Measurements from ENCODE around the gene DDX50. TPM values are rescaled to one million over a fixed set of nuclear protein-coding genes. Genes with fewer than 3 reads are reported as not detected.
A peak's percentile ranks its signal among the peaks of the same experiment; 100 is the strongest.

DDX50 gene
- total RNA-seq, 1 experiment from 2014 or later: 37.1 TPM

- Mint-ChIP-seq H3K4me1 (peaks cover 38% of the 10 kb centered on the region), H3K27ac (no peak overlapping the region), H3K27me3 (ENCODE audit: low read depth) (no peaks in the 10 kb centered on the region), H3K9me3 (no peaks in the 10 kb centered on the region), H3K36me3 (no peaks in the 10 kb centered on the region), H3K4me3 (no peak overlapping the region)
- DNase-seq (ENCODE audit: low spot score) (peak; percentile 28), ATAC-seq (peak; percentile 50)
- ChIA-PET CTCF (no interaction called here), POLR2A (no interaction called here)
- TF ChIP-seq SP1 (CRISPR knock-in tag; conservative IDR thresholded peaks at IDR 0.05): no peak
- no peak for TF ChIP-seq IRF1 (CRISPR knock-in tag; IDR thresholded peaks at IDR 0.05)
- TF ChIP-seq ZNF396 (CRISPR knock-in tag; IDR thresholded peaks at IDR 0.05; ENCODE audit: borderline replicate concordance): no peak
- TF ChIP-seq ERG (CRISPR knock-in tag; IDR thresholded peaks at IDR 0.05): no peak
- TF ChIP-seq ZNF423 (CRISPR knock-in tag; IDR thresholded peaks at IDR 0.05): peak; percentile 97
- TF ChIP-seq NFYB (CRISPR knock-in tag; conservative IDR thresholded peaks at IDR 0.05; ENCODE audit: low read depth): no peak
- TF ChIP-seq ZNF416 (CRISPR knock-in tag; IDR thresholded peaks at IDR 0.05): no peak
These were observed 23.5 kb upstream of the DDX50 start for GRCh38 chr10:68877482-68878110.

- CTCF ChIA-PET: interaction anchor here (0.9 kb wide), 1 partner anchor 19 kb away, joined by 6 read pairs; no protein-coding TSS in a partner anchor
- no peak for TF ChIP-seq AFF4 (CRISPR knock-in tag; IDR thresholded peaks at IDR 0.05; ENCODE audit: borderline replicate concordance)
- TF ChIP-seq NR3C1 (CRISPR knock-in tag; conservative IDR thresholded peaks at IDR 0.05; ENCODE audit: low read depth): no peak
- TF ChIP-seq ZBTB43 (CRISPR knock-in tag; IDR thresholded peaks at IDR 0.05): no peak
- no peak for TF ChIP-seq EMX1 (CRISPR knock-in tag; IDR thresholded peaks at IDR 0.05)
- no peak for TF ChIP-seq ZNF416 (CRISPR knock-in tag; IDR thresholded peaks at IDR 0.05)
- no peak for TF ChIP-seq USF1 (CRISPR knock-in tag; IDR thresholded peaks at IDR 0.05)
- no peak for TF ChIP-seq NR2C2 (CRISPR knock-in tag; IDR thresholded peaks at IDR 0.05)
- TF ChIP-seq ZNF512 (CRISPR knock-in tag; IDR thresholded peaks at IDR 0.05; ENCODE audit: borderline replicate concordance): no peak
- TF ChIP-seq FOXJ3 (CRISPR knock-in tag; IDR thresholded peaks at IDR 0.05; ENCODE audit: borderline replicate concordance): no peak
- TF ChIP-seq PREB (CRISPR knock-in tag; IDR thresholded peaks at IDR 0.05; ENCODE audit: borderline replicate concordance): no peak
- TF ChIP-seq ATF3 (CRISPR knock-in tag; conservative IDR thresholded peaks at IDR 0.05): no peak
- no peak for TF ChIP-seq CREM (CRISPR knock-in tag; IDR thresholded peaks at IDR 0.05)
- no peak for TF ChIP-seq JUN (CRISPR knock-in tag; IDR thresholded peaks at IDR 0.05)
- no peak for TF ChIP-seq MXD4 (CRISPR knock-in tag; IDR thresholded peaks at IDR 0.05; ENCODE audit: borderline replicate concordance)
- Mint-ChIP-seq H3K4me1 (peaks cover 34% of the 10 kb centered on the region), H3K27me3 (ENCODE audit: low read depth) (no peaks in the 10 kb centered on the region), H3K9me3 (no peaks in the 10 kb centered on the region), H3K36me3 (no peaks in the 10 kb centered on the region), H3K4me3 (no peak overlapping the region), H3K27ac (no peak overlapping the region)
- ATAC-seq (no peak), DNase-seq (ENCODE audit: low spot score) (no peak)
- POLR2A ChIA-PET: no interaction called here
These were observed 22.6 kb upstream of the DDX50 start for GRCh38 chr10:68878496-68878895.

Data from WTC11 (cell line).